ENCODE measurements around the gene AMIGO2.
"Not testable (repeated sequence)": the region's sequence is repeated elsewhere in the genome, so short reads cannot be mapped to it uniquely, and the experiment has no call there.

Gene AMIGO2

GRCh38 chr12:47073951-47074350 is 5.8 kb downstream of the AMIGO2 start:
- no peak for DNase-seq (ENCODE audit: low read depth)

DNA sequence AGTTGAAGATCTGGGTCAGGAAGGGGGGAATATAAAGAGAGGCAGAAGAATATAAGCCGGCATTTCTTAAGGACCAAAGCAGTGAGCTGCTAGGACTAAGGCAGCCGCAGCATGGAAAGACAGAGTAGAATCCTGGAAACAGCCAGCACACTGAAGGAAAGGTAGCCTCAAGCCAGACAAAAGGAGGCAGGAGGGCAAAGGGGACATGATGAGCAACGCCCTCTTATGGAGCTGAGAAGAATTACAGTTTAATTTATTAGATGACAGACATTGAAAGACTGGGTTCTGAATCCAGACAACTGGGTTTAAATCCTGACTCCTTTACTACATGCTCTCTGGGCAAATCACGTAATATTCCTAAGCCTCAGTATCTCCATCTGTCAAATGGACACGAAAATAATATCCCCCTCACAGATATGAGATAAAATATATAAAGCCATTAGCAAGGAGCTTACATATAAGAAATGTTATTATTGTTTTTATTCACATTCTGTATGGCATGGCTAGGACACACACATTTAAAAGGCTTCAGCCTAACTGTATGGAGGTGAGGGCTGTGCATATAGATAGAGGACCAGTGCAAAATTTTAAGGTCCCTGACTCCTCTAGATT is 8.4 kb downstream of the AMIGO2 start:
- DNase-seq (ENCODE audit: low read depth), result no peak

DNA sequence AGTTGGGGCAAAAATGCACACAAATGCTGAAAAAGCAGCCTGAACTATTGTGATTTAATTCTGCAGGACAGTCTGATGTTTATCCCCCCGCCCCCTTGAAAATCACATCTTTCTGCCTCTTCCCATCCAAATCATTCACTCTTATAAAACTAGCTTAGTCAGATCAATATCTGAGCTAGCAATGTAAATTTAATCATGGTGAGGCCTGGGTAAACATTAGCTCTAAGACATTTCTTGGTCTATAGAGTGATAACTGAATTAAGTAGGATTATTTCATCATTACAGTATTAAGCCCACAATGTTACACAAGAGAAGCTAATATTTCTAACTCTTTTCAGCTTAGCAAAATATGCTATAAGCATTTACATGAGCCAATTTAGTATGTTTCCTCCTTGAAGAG is 9.4 kb downstream of the AMIGO2 start:
- no peak for DNase-seq (ENCODE audit: low read depth)

- no peak for DNase-seq (ENCODE audit: low read depth)
Measured at GRCh38 chr12:47068539-47068938, 11.2 kb downstream of the AMIGO2 start.

- no peak for DNase-seq (ENCODE audit: low read depth)
Measured at GRCh38 chr12:47067771-47068431, 11.9 kb downstream of the AMIGO2 start.

DNA sequence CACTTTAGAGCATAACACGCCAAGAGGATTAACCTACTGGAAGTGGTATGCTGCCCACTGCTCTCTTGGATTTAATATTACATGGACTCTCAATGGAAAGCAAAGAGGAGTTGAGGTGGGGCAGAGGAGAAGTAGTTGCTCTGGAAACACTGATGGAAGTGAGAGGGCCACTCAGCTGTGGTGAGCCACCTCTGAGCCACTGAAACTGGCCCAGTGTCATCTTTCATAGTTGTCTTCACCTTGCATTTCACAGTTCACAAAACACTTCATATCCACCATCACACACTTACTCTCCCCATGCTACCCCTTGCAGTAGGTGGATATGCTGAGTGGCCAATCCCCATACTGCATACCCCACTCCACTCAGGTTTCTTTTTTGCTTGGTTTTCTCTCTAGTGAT is 12.6 kb downstream of the AMIGO2 start:
- DNase-seq (ENCODE audit: low read depth), result no peak

DNA sequence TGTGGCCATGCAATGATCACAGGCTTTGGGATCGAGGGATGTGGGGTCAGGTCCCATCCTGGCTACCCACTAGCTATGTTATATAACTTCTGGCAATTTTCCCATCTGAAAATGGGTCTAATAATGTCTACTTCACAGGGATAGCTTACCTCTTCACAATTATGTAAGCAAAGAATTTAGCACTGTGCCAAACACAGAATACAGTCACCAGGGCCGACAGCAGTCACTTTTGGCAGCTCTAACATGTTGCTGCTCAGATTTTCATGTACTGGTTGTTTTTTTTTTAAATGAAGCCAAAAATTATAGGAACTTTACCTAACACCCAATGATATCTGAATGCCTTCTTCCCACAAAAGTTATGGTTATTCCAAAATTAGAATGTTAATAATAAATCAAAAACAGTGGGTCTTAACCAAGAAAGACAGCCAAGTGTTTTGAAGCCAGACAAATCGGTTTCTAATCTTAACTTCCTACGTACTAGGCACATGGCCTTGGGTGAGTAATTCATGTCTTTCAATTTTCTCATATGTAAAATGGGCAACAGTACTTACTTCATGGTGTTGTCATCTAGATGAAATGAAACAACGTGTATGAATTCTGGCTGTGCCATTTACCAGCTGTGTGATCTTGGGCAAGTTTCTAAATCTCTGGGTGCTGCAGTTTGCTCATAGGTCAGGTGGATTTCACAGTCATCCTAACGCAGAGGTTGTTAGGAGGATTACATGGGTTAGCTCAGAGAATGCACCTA is 13.3 kb downstream of the AMIGO2 start:
- no peak for DNase-seq (ENCODE audit: low read depth)

DNA sequence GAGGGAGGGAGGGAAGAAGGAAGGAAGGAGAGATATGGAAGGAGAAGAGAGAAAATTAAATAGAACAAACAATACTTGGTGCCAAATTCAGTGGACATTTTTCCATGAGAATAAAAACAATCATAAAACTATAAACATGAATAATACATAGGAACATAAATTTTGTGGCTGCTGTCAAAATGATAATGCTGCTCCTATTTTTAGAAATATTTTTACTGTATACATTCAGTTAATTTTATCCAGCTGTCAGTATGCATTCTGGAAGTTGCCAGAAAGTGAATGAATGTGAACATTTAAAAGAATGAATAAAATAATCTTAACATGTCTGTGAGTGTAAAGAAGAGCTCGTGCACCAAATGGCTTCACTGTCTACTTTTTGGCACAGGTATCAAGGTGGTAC is 14.2 kb downstream of the AMIGO2 start:
- no peak for DNase-seq (ENCODE audit: low read depth)

DNA sequence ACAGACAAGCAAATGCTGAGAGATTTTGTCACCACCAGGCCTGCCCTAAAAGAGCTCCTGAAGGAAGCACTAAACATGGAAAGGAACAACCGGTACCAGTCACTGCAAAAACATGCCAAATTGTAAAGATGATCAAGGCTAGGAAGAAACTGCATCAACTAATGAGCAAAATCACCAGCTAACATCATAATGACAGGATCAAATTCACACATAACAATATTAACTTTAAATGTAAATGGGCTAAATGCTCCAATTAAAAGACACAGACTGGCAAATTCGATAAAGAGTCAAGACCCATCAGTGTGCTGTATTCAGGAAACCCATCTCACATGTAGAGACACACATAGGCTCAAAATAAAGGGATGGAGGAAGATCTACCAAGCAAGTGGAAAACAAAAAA is 21.1 kb downstream of the AMIGO2 start:
- not testable (repeated sequence) for DNase-seq (ENCODE audit: low read depth)

DNA sequence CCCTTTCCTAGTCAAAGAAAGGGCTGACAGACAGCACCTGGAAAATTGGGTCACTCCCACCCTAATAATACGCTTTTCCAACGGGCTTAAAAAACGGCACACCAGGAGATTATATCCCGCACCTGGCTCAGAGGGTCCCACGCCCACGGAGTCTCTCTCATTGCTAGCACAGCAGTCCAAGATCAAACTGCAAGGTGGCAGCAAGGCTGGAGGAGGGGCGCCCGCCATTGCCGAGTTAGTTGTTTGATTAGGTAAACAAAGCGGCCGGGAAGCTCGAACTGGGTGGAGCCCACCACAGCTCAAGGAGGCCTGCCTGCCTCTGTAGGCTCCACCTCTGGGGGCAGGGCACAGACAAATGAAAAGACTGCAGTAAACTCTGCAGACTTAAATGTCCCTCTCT is 22.8 kb downstream of the AMIGO2 start:
- not testable (repeated sequence) for DNase-seq (ENCODE audit: low read depth)

DNA sequence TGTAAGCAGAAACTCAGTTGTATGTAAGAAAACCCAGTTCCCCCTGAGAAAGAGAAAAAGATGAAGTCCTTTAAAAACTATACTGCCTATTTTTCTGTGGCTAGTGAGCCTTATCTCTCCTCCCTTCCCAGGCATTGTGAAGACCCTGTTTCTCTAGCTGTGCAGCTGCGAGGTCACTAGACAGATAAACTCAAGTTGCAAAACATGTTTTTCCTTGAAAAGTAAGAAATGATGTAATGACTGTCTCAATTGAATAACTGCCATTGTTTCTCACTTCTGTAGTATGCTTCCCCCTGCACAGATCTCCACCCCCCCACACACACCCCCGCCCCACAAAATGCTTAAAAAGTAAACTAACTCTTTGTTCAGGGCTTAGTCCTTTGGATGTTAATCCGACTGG is 23.9 kb downstream of the AMIGO2 start:
- not testable (repeated sequence) for DNase-seq (ENCODE audit: low read depth)

DNA sequence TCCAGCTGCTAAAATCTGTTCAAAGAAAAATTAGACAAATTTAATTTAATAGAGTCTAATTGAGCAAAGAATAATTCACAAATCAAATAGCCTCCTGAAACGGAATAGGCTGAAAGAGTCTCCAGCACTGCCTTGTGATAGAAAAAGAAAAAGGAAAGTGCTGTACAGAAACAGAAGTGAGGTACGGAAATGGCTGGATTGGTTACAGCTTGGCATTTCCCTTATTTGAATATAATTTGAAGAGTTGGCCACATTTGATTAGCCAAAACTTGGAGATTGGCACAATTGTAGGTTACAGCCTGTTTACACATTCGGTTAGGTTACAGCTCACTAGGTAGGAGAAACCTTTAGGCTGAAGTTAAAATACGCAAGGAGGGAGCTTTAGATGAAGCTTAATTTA is 25.1 kb downstream of the AMIGO2 start:
- DNase-seq (ENCODE audit: low read depth), result no peak

- DNase-seq (ENCODE audit: low read depth), result no peak
Measured at GRCh38 chr12:47053961-47054360, 25.8 kb downstream of the AMIGO2 start.

GRCh38 chr12:47052274-47052673 is 27.5 kb downstream of the AMIGO2 start:
- no peak for DNase-seq (ENCODE audit: low read depth)

DNA sequence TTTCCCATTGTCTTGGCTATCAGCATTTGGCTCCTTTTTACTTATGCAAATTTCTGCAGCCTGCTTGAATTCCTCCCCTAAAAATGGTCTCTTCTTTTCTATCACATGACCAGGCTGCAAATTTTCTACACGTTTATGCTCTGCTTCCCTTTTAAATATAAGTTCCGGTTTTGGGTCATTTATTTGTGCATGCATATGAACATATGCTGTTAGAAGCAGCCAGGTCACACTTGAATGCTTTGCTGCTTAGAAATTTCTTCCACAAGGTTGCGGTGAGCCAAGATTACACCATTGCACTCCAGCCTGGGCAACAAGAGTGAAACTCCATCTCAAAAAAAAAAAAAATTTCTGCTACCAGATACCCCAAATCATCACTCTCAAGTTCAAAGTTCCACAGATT is 28.5 kb downstream of the AMIGO2 start:
- DNase-seq (ENCODE audit: low read depth), result not testable (repeated sequence)

DNA sequence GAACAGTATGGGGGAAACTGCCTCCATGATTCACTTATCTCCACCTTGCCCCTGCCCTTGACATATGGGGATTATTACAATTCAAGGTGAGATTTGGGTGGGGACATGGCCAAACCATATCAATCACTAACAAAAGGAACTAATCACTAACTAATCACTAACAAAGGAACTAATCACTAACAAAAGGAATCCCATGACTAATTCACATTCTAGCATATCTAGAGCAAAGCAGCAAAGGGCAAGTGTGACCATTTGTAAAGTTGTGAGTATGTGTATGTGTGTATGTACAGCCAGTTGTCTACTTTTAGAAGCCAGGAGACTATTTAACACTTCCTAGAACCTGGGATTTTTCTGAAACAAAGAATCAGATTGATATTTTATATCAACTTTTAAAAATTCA is 31.2 kb downstream of the AMIGO2 start:
- no peak for DNase-seq (ENCODE audit: low read depth)

DNA sequence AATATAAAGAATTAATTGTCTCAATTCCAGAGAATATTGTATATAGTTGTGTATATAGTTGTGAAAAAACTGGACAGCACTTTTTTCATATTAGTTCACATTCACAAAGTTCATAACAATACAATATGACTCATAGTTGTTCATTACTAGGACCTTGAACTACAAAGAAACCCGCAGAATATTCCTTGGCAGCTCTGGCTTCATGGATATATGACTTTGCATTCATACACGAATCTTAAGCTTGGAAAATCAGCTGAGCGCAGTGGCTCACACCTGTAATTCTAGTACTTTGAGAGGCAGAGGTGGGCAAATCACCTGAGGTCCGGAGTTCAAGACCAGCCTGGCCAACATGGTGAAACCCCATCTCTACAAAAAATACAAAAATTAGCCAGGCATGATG is 38.4 kb downstream of the AMIGO2 start:
- no peak for DNase-seq (ENCODE audit: low read depth)

DNA sequence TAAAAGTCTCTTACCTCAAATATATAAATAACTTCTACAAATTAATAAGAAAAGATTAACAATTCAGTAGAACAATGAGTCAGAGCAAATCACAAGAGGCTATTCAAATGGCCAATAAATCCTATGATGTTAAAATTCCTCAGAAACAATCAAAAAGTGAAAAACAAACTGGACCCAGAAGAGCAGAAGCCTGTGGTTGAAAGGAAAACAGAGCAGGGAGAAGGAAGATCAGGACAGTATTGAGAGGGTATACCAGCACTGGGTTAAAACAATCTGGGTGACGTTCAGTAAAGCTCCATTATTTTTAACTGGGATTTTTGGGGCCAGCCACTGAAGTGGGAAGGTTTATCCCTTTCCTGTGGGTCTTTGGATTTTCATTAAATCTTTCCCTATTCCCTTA is 40.0 kb downstream of the AMIGO2 start:
- DNase-seq (ENCODE audit: low read depth), result no peak

DNA sequence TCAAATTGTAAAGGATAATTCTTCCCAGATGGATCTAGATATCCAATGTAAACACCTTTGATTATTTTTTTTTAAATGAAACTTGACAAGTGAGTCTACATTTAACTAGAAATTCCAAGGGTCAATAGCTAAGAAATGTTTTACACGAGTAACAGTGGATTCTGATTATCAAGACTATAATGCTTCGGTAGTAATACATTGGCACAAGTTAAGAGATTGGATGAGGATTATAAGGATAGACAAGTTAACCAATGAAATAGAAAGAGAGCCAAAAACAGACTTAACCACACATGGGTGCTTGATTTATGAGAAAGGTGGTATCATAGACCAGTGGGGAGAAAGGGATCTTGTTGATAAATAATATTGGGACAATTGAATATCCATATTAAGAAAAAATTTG is 40.7 kb downstream of the AMIGO2 start:
- DNase-seq (ENCODE audit: low read depth), result no peak

- DNase-seq (ENCODE audit: low read depth), result no peak
Measured at GRCh38 chr12:47038270-47038748, 41.5 kb downstream of the AMIGO2 start.

GRCh38 chr12:47035484-47035883 is 44.3 kb downstream of the AMIGO2 start:
- no peak for DNase-seq (ENCODE audit: low read depth)

DNA sequence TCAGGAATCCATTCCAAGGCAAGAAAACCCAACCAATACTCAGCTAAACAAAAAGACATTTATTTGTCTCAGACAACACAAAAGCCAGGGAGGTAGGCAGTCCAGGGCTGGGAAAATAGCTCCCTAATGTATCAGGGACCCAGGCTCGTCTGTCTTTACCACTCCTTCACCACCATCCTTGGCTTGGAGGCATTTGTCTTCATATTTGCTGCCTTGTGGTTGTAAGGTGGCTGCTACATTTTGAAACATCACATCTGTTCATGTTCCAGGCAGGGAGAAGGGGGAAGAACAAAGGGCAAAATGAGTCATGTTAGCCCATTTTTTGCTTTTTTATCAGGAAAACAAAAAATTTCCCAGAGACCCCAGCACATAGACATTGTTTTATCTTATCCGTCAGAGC is 45.1 kb downstream of the AMIGO2 start:
- DNase-seq (ENCODE audit: low read depth), result no peak

DNA sequence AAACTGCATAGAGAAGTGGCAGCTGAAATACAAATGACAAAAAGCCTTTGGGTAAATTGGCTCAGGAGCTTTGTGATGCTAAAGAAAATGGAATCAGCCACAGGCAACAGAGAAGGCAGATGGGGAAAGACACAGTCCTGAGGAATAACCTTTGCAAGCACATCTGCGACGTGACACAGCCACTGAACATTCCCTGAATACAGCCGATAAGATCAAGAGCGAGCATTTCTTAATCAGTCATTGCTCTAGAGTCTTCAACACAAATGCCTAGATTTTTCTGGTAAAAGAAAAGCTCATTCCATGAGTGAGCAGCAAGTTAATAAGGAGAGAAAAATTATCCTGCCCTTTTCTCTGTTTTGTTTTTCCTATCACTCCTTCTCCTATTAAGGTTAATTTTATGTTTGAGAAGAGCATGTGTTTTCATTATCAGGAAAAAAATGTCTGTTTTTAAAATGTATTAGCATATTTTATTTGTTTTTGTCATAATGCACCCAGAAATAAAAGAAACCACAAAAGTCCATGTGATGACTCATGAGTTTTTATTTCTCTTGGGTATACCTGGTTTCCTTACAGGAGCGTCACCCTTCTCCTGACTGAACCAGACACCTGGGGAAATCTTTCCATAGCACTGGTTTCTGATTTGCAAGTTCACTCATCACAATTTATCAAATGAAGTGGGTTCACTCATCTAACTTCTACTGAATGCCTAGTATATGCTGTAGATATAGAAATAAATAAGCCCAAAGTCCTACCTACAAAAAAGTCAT is 45.8 kb downstream of the AMIGO2 start:
- no peak for DNase-seq (ENCODE audit: low read depth)

All from stimulated activated CD8-positive, alpha-beta memory T cell treated with anti-CD3 and anti-CD28 coated beads, Interleukin-15, amount 100 ng/mL, for 1 hour (primary cell).